Measurements from ENCODE around the gene MAP2K7.
"Not testable (repeated sequence)": the region's sequence is repeated elsewhere in the genome, so short reads cannot be mapped to it uniquely, and the experiment has no call there.

The MAP2K7 gene

DNA sequence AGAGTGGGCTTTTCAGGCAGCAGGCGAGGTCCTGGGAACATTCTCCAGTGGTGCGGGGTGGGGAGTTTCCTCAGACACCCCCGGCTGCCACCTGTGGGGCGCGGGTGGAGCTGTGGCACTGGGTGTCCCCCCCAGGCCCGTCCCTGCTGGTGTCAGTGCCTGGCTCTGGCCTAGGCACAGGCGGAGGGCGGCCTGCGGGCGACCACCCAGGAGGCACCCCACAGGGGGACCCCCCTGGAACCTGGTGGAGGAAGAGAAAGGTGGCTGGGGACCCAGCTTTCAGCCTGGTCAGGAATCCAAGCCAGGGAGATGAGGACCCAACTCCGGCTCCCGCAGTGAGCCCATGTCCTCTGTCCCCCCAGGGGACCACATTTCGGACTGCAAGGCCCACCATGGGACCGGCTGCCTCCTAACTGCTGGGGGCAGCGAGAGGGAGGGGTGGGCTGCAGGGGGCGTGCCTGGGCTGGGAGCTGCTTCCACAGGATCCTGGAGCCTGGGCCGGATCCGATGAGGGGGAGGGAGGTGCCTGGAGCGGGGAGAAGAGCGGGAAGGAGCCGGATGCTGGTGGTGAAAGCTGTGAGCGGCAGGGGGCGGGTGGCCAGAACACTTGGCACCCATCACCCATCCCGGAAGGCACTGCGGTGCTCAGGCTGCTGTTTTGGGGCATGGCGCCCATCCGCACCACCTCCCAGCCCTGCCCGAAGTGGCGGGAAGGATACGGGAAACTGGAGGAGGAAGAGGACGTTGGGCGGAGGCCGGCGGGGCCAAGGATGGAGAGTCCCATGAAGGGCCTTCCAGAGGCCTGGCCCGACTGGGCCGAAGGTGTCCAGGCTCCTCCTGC is 27.8 kb downstream of the MAP2K7 start:
- no peak for DNase-seq (ENCODE audit: low read depth)

- no peak for DNase-seq (ENCODE audit: low read depth)
Measured at GRCh38 chr19:7932276-7932929, 28.7 kb downstream of the MAP2K7 start.

- no peak for DNase-seq (ENCODE audit: low read depth)
Measured at GRCh38 chr19:7932930-7933300, 29.2 kb downstream of the MAP2K7 start.

DNA sequence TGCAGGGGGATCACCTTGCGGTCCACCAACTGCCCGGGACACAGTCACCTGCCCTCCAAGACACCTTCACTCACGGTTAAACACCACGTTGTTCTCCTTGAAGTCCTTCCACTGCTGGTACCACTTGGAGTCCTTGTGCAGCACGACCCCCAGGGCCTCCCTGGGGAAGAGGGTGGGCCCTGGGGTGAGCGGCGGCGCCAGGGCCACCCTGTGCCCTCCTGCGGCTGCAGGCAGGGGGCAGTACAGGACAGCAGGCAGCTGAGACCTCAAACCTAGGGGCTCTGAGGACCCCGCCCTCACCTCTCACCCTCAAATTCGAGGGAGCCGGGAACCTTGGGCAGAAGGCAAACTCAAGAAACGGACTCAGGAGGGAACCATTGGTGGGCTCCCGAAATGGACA is 29.7 kb downstream of the MAP2K7 start:
- DNase-seq (ENCODE audit: low read depth), result no peak

GRCh38 chr19:7933828-7934725 is 30.4 kb downstream of the MAP2K7 start:
- no peak for DNase-seq (ENCODE audit: low read depth)

GRCh38 chr19:7934766-7935165 is 31.1 kb downstream of the MAP2K7 start:
- no peak for DNase-seq (ENCODE audit: low read depth)

GRCh38 chr19:7940841-7941240 is 37.2 kb downstream of the MAP2K7 start:
- no peak for DNase-seq (ENCODE audit: low read depth)

GRCh38 chr19:7941895-7942596 is 38.4 kb downstream of the MAP2K7 start:
- DNase-seq (ENCODE audit: low read depth), result no peak

GRCh38 chr19:7942981-7943443 is 39.3 kb downstream of the MAP2K7 start:
- DNase-seq (ENCODE audit: low read depth), result peak; percentile 35

- peak; percentile 100 for DNase-seq (ENCODE audit: low read depth)
Measured at GRCh38 chr19:7943444-7944176, 39.9 kb downstream of the MAP2K7 start, which contains the start of gene TIMM44. Gene TIMM44, minus strand, starts transcription at chr19:7943666. Its CDS starts 15 bp downstream, at chr19:7943651.

DNA sequence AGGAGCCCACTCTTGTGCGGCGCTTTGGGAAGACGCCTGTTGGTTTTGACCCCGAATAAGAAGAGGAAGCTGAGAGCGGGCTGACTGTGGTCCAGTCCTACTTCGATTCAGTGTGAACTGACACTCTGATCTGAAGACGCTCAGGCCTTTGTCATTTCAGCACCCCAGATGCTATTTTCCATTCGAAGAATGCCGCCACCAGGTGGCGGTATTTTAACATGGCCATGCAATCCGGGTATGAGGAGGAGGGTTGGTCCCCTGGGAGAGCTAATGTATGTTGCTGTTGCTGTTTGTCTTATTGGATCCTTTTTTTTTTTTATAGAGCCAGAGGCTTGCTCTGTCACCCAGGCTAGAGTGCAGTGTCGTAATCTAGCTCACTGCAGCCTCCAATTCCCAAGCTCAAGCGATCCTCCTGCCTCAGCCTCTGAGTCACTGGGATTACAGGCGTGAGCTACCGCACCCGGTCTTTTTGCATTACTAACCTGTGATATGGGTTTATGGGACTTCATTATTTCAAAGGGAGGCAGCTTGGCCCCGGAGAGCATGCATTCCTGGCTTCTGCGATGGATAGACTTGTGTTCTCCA is 40.6 kb downstream of the MAP2K7 start:
- peak; percentile 91 for DNase-seq (ENCODE audit: low read depth)

- peak; percentile 40 for DNase-seq (ENCODE audit: low read depth)
Measured at GRCh38 chr19:7947939-7948338, 44.3 kb downstream of the MAP2K7 start.

- DNase-seq (ENCODE audit: low read depth), result peak; percentile 19
Measured at GRCh38 chr19:7953060-7953459, 49.4 kb downstream of the MAP2K7 start.

DNA sequence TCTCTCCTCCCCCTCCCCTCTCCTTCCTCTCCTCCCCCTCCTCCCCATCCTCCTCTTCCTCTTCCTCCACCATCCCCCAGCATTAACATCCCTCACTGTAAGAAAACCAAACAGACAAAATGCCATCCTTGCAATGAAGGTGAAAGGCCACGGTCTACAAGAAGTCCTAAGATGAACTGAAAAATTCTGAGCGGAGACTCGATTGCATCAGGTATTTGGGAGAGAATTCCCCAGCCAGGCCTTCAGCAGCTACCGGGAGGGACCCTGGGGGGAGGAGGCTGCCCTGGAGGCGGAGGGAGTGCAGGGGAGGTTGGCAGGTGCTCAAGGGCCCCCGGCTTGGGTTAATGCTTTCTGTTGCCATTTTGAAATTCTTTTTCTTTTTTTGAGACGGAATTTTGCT is 49.9 kb downstream of the MAP2K7 start:
- no peak for DNase-seq (ENCODE audit: low read depth)

DNA sequence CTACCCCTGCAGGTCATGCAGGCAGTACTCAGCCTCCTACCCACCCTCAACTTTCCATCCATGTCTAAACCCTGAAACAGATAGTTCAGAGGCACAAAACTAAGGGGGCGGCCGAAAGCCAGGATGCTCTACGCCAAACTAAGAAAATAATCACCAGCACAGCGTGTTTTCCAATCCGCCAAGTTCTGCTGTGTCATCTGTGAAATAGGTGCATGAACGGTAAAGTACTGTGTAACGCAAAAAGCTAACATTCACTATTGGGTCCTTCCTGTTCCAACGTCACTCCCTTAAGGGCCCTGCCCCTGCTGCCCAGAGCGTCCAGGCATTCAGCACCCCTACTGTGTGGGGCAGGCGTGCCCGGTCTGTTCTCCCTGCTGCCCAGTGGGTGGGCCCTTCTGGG is 52.0 kb downstream of the MAP2K7 start:
- no peak for DNase-seq (ENCODE audit: low read depth)

- no peak for DNase-seq (ENCODE audit: low read depth)
Measured at GRCh38 chr19:7959211-7959610, 55.5 kb downstream of the MAP2K7 start.

GRCh38 chr19:7961082-7961481 is 57.4 kb downstream of the MAP2K7 start:
- not testable (repeated sequence) for DNase-seq (ENCODE audit: low read depth)

GRCh38 chr19:7961920-7962626 is 58.4 kb downstream of the MAP2K7 start:
- DNase-seq (ENCODE audit: low read depth), result no peak

- DNase-seq (ENCODE audit: low read depth), result no peak
Measured at GRCh38 chr19:7962644-7963268, 59.1 kb downstream of the MAP2K7 start.

Measured in ELR (cell line).